ENCODE measurements around the gene ELFN1.

- TF ChIP-seq GATA2 (IDR thresholded peaks at IDR 0.05; ENCODE audit: low read depth, low read length) (no peak), GATA3 (IDR thresholded peaks at IDR 0.05; ENCODE audit: low read depth, low read length) (no peak)
Observed at GRCh38 chr7:1623810-1624209, 46.3 kb upstream of the ELFN1 start.

Data from SH-SY5Y (cell line).